Calu3 (cell line): ENCODE results near the gene DLG3. TPM values are rescaled to one million over a fixed set of nuclear protein-coding genes. Genes with fewer than 3 reads are reported as not detected.

ENCODE experiments used
- BruUV-seq: library from RNA; stranded (reverse); fragments of 400-500 nt; replicated peaks from 2 replicates; lab custom pipeline; 2021; lab: Mats Ljungman, UMichigan
- CTCF ChIA-PET: fragments of 300-600 bp; sonication (Branson Sonifier 250); formaldehyde crosslinking; loops from one replicate; lab custom pipeline; 2022; ENCODE audit warnings: antibody characterized with exemption; lab: Charles Lee
- DNase-seq: peaks from one replicate; pipeline ENCODE4 v3.0.0; 2022
- H3K27ac Mint-ChIP-seq: one replicate; pipeline ENCODE4 v1.8.0; 2022; ENCODE audit warnings: mixed read lengths; ENCODE audit not compliant: unreplicated experiment
- H3K27me3 Mint-ChIP-seq: one replicate; pipeline ENCODE4 v1.8.0; 2022; ENCODE audit warnings: mixed read lengths; ENCODE audit not compliant: unreplicated experiment
- H3K36me3 Mint-ChIP-seq: one replicate; pipeline ENCODE4 v1.8.0; 2022; ENCODE audit warnings: mild to moderate bottlenecking, moderate library complexity, mixed read lengths; ENCODE audit not compliant: insufficient read depth, unreplicated experiment
- H3K4me1 Mint-ChIP-seq: one replicate; pipeline ENCODE4 v1.8.0; 2022; ENCODE audit warnings: mild to moderate bottlenecking, low read depth, mixed read lengths; ENCODE audit not compliant: unreplicated experiment
- H3K4me3 Mint-ChIP-seq: one replicate; pipeline ENCODE4 v1.8.0; 2022; ENCODE audit warnings: mild to moderate bottlenecking, low read depth, moderate library complexity, mixed read lengths; ENCODE audit not compliant: unreplicated experiment
- H3K9me3 Mint-ChIP-seq: one replicate; pipeline ENCODE4 v1.8.0; 2022; ENCODE audit warnings: low read depth, mixed read lengths; ENCODE audit not compliant: unreplicated experiment
- CTCF ChIP-seq: fragments of 200-600 bp; IDR thresholded peaks from one replicate; pipeline ENCODE4 v1.8.0; 2022; ENCODE audit warnings: antibody characterized with exemption; ENCODE audit not compliant: unreplicated experiment
- intact Hi-C: fragments of 100-400 bp; cut with micrococcal nuclease; formaldehyde crosslinking; loops from one replicate; pipeline ENCODE4 v1.10.0; 2022; ENCODE audit not compliant: unreplicated experiment
- total RNA-seq: library from RNA; stranded (reverse); gene quantifications from 2 replicates; pipeline ENCODE4 v1.2.3, GENCODE V29; 2022

DLG3 gene
- total RNA-seq, 1 experiment from 2014 or later, result 55.8 TPM

GRCh38 chrX:70479922-70480659 is 35.5 kb downstream of the DLG3 start:
- H3K27ac Mint-ChIP-seq, result peak overlapping the region; percentile 96
- CTCF ChIA-PET, result interaction anchor here (0.7 to 2.5 kb wide), 6 partner anchors 24 to 74 kb away, joined by 3 to 11 read pairs (median 4); no protein-coding TSS in a partner anchor
- H3K27me3 Mint-ChIP-seq, result no peaks in the 10 kb centered on the region
- no TSS peak for BruUV-seq
- intact Hi-C loops, result loop anchor here (5.0 kb wide), 3 partner anchors 47 to 72 kb away; no protein-coding TSS in a partner anchor
- peak; percentile 34 for DNase-seq
- H3K9me3 Mint-ChIP-seq, result no peaks in the 10 kb centered on the region
- peaks cover 31% of the 10 kb centered on the region for H3K36me3 Mint-ChIP-seq
- H3K4me3 Mint-ChIP-seq, result peak overlapping the region; percentile 56
- TF ChIP-seq CTCF, result no peak
- H3K4me1 Mint-ChIP-seq, result peaks cover 66% of the 10 kb centered on the region

- peak overlapping the region; percentile 96 for H3K27ac Mint-ChIP-seq
- TF ChIP-seq CTCF, result no peak
- H3K4me1 Mint-ChIP-seq, result peaks cover 69% of the 10 kb centered on the region
- H3K9me3 Mint-ChIP-seq, result no peaks in the 10 kb centered on the region
- H3K27me3 Mint-ChIP-seq, result no peaks in the 10 kb centered on the region
- intact Hi-C loops, result loop anchor here (5.0 kb wide), 1 partner anchor 48 kb away; no protein-coding TSS in a partner anchor
- BruUV-seq, result no TSS peak
- DNase-seq, result no peak
- H3K36me3 Mint-ChIP-seq, result peaks cover 37% of the 10 kb centered on the region
- CTCF ChIA-PET, result interaction anchor here (2.5 kb wide), 1 partner anchor 73 kb away, joined by 11 read pairs; no protein-coding TSS in a partner anchor
- no peak overlapping the region for H3K4me3 Mint-ChIP-seq
Measured at GRCh38 chrX:70480660-70481018, 36.0 kb downstream of the DLG3 start.

GRCh38 chrX:70481471-70482270 is 37.0 kb downstream of the DLG3 start:
- intact Hi-C loops, result loop anchor here (5.0 kb wide), 1 partner anchor 49 kb away; no protein-coding TSS in a partner anchor
- no peaks in the 10 kb centered on the region for H3K9me3 Mint-ChIP-seq
- peaks cover 40% of the 10 kb centered on the region for H3K36me3 Mint-ChIP-seq
- peak overlapping the region; percentile 67 for H3K27ac Mint-ChIP-seq
- H3K27me3 Mint-ChIP-seq, result no peaks in the 10 kb centered on the region
- peak overlapping the region; percentile 13 for H3K4me3 Mint-ChIP-seq
- BruUV-seq, result no TSS peak
- TF ChIP-seq CTCF, result no peak
- H3K4me1 Mint-ChIP-seq, result peaks cover 67% of the 10 kb centered on the region
- no peak for DNase-seq
- CTCF ChIA-PET, result no interaction called here

GRCh38 chrX:70482300-70482699 is 37.7 kb downstream of the DLG3 start:
- peaks cover 67% of the 10 kb centered on the region for H3K4me1 Mint-ChIP-seq
- H3K4me3 Mint-ChIP-seq, result peak overlapping the region; percentile 13
- no peaks in the 10 kb centered on the region for H3K27me3 Mint-ChIP-seq
- H3K36me3 Mint-ChIP-seq, result peaks cover 34% of the 10 kb centered on the region
- TF ChIP-seq CTCF, result no peak
- no TSS peak for BruUV-seq
- no peaks in the 10 kb centered on the region for H3K9me3 Mint-ChIP-seq
- H3K27ac Mint-ChIP-seq, result peak overlapping the region; percentile 67
- DNase-seq, result no peak
- CTCF ChIA-PET, result no interaction called here
- intact Hi-C loops, result loop anchor here (5.0 kb wide), 1 partner anchor 50 kb away; no protein-coding TSS in a partner anchor
